ENCODE results near the gene RGSL1. TPM values are rescaled to one million over a fixed set of nuclear protein-coding genes. Genes with fewer than 3 reads are reported as not detected.

Gene RGSL1
- total RNA-seq, 1 experiment from 2014 or later = not detected

GRCh38 chr1:182493063-182493462, 43.1 kb downstream of the RGSL1 start:
- CTCF ChIA-PET = no interaction called here

GRCh38 chr1:182495002-182495401, 45.1 kb downstream of the RGSL1 start:
- H3K27ac ChIP-seq (ENCODE audit: low read length) = no peak overlapping the region

More at GRCh38 chr1:182493063-182493462, 43.1 kb downstream of the RGSL1 start:
- H3K9ac ChIP-seq (ENCODE audit: low read length) = no peak overlapping the region
- POLR2A ChIA-PET (ENCODE audit: unreplicated experiment) = no interaction called here
- no peaks in the 10 kb centered on the region for H4K20me1 ChIP-seq (ENCODE audit: low read length)
- H3K27ac ChIP-seq (ENCODE audit: low read length) = no peak overlapping the region
- DNase-seq (no peak), ATAC-seq (no peak)
- H3K36me3 ChIP-seq (ENCODE audit: low read depth, low read length) = no peaks in the 10 kb centered on the region
- TF ChIP-seq EZH2phosphoT487 (IDR thresholded peaks at IDR 0.05; ENCODE audit: borderline replicate concordance, low read length) (no peak), CTCF (conservative IDR thresholded peaks at IDR 0.05; ENCODE audit: low read depth, low read length) (no peak), EZH2 (IDR thresholded peaks at IDR 0.05; ENCODE audit: low read length, unreplicated experiment) (no peak)
- H3F3A ChIP-seq (ENCODE audit: low read length, unreplicated experiment) = no peaks in the 10 kb centered on the region
- H3K4me3 ChIP-seq (ENCODE audit: low read length) = no peak overlapping the region
- H3K4me1 ChIP-seq (ENCODE audit: insufficient read depth, low read length) = no peaks in the 10 kb centered on the region
- intact Hi-C loops (cut with micrococcal nuclease) = no loop called here
- H2AFZ ChIP-seq (ENCODE audit: low read length) = no peak overlapping the region
- H3K9me2 ChIP-seq (replicated peaks; ENCODE audit: low read length) = no peaks in the 10 kb centered on the region
- no peaks in the 10 kb centered on the region for H3K79me2 ChIP-seq (ENCODE audit: low read length)
- no TSS peak for BruUV-seq (replicated peaks)
- H3K4me2 ChIP-seq (ENCODE audit: low read length) = no peak overlapping the region
- no peaks in the 10 kb centered on the region for H3K27me3 ChIP-seq (ENCODE audit: low read length)
- H3K9me3 ChIP-seq (ENCODE audit: low read length) = no peaks in the 10 kb centered on the region

More at GRCh38 chr1:182495002-182495401, 45.1 kb downstream of the RGSL1 start:
- Histone ChIP-seq H4K20me1 (ENCODE audit: low read length) (no peaks in the 10 kb centered on the region), H3K9ac (ENCODE audit: low read length) (no peak overlapping the region), H3F3A (ENCODE audit: low read length, unreplicated experiment) (no peaks in the 10 kb centered on the region), H3K4me3 (ENCODE audit: low read length) (no peak overlapping the region), H3K36me3 (ENCODE audit: low read depth, low read length) (no peaks in the 10 kb centered on the region), H3K4me1 (ENCODE audit: insufficient read depth, low read length) (no peaks in the 10 kb centered on the region), H3K9me3 (ENCODE audit: low read length) (no peaks in the 10 kb centered on the region), H2AFZ (ENCODE audit: low read length) (no peak overlapping the region), H3K4me2 (ENCODE audit: low read length) (no peak overlapping the region), H3K79me2 (ENCODE audit: low read length) (no peaks in the 10 kb centered on the region), H3K9me2 (replicated peaks; ENCODE audit: low read length) (no peaks in the 10 kb centered on the region), H3K27me3 (ENCODE audit: low read length) (no peaks in the 10 kb centered on the region)
- no peak for ATAC-seq
- intact Hi-C loops (cut with micrococcal nuclease) = no loop called here
- TF ChIP-seq EZH2phosphoT487 (IDR thresholded peaks at IDR 0.05; ENCODE audit: borderline replicate concordance, low read length) = no peak
- TF ChIP-seq EZH2 (IDR thresholded peaks at IDR 0.05; ENCODE audit: low read length, unreplicated experiment) = no peak
- TF ChIP-seq CTCF (conservative IDR thresholded peaks at IDR 0.05; ENCODE audit: low read depth, low read length) = no peak
- POLR2A ChIA-PET (ENCODE audit: unreplicated experiment) = no interaction called here
- DNase-seq = no peak
- no TSS peak for BruUV-seq (replicated peaks)
- CTCF ChIA-PET = no interaction called here
